SJSA1 (cell line): ENCODE data around the gene BLOC1S2. TPM values are rescaled to one million over a fixed set of nuclear protein-coding genes. Genes with fewer than 3 reads are reported as not detected.
"Not testable (repeated sequence)": the region's sequence is repeated elsewhere in the genome, so short reads cannot be mapped to it uniquely, and the experiment has no call there.

ENCODE experiments used
- DNase-seq, 2 experiments: peaks; one replicate each; pipeline ENCODE4 v3.0.0-alpha.2; 2015 to 2020; ENCODE audit warnings: low spot score in 2 of 2, low read depth in 1 of 2
- H3K27ac ChIP-seq: fragments of 250-450 bp; sonication (Bioruptor Pico); 2 replicates; pipeline ENCODE4 v1.5.1; 2020; ENCODE audit warnings: mild to moderate bottlenecking, moderate library complexity
- H3K27me3 ChIP-seq: fragments of 250-450 bp; sonication (Bioruptor Pico); replicated peaks from 2 replicates; pipeline ENCODE4 v1.5.1; 2020; ENCODE audit warnings: mild to moderate bottlenecking, moderate library complexity
- H3K36me3 ChIP-seq: fragments of 250-450 bp; sonication (Bioruptor Pico); 2 replicates; pipeline ENCODE4 v1.5.1; 2020; ENCODE audit warnings: mild to moderate bottlenecking
- H3K4me1 ChIP-seq: fragments of 250-450 bp; sonication (Bioruptor Pico); replicated peaks from 2 replicates; pipeline ENCODE4 v1.6.1; 2021; ENCODE audit warnings: mild to moderate bottlenecking
- H3K4me3 ChIP-seq: fragments of 250-450 bp; sonication (Bioruptor Pico); 2 replicates; pipeline ENCODE4 v1.5.1; 2020; ENCODE audit warnings: mild to moderate bottlenecking
- H3K9me3 ChIP-seq: fragments of 250-450 bp; sonication (Bioruptor Pico); replicated peaks from 2 replicates; pipeline ENCODE4 v1.5.1; 2020; ENCODE audit warnings: mild to moderate bottlenecking
- total RNA-seq: library from RNA; depleted of rRNA; stranded (reverse); fragments of >200 nt; shearing (Covaris generic); gene quantifications from 2 replicates; pipeline ENCODE4 v1.2.3, GENCODE V29; 2014

Gene BLOC1S2
- total RNA-seq, 1 experiment from 2014 or later: 47.7 TPM

GRCh38 chr10:100307684-100308083 is 21.2 kb upstream of the BLOC1S2 start:
- Histone ChIP-seq H3K4me1 (no peaks in the 10 kb centered on the region), H3K27ac (no peak overlapping the region), H3K9me3 (no peaks in the 10 kb centered on the region), H3K4me3 (no peak overlapping the region), H3K27me3 (peaks cover 41% of the 10 kb centered on the region), H3K36me3 (no peaks in the 10 kb centered on the region)
- no peak for DNase-seq

- Histone ChIP-seq H3K4me3 (no peak overlapping the region), H3K4me1 (no peaks in the 10 kb centered on the region), H3K27ac (no peak overlapping the region), H3K36me3 (no peaks in the 10 kb centered on the region), H3K27me3 (peaks cover 43% of the 10 kb centered on the region), H3K9me3 (no peaks in the 10 kb centered on the region)
- DNase-seq: no peak
These were observed 20.4 kb upstream of the BLOC1S2 start for GRCh38 chr10:100306861-100307260.

GRCh38 chr10:100304414-100304813 is 17.9 kb upstream of the BLOC1S2 start:
- no peaks in the 10 kb centered on the region for H3K4me1 ChIP-seq
- no peaks in the 10 kb centered on the region for H3K9me3 ChIP-seq
- peaks cover 37% of the 10 kb centered on the region for H3K27me3 ChIP-seq
- H3K36me3 ChIP-seq: no peaks in the 10 kb centered on the region
- no peak overlapping the region for H3K27ac ChIP-seq
- DNase-seq: no peak
- no peak overlapping the region for H3K4me3 ChIP-seq

GRCh38 chr10:100303724-100304319 is 17.3 kb upstream of the BLOC1S2 start:
- DNase-seq: no peak
- H3K27me3 ChIP-seq: peaks cover 33% of the 10 kb centered on the region
- H3K4me1 ChIP-seq: no peaks in the 10 kb centered on the region
- H3K27ac ChIP-seq: no peak overlapping the region
- no peaks in the 10 kb centered on the region for H3K9me3 ChIP-seq
- H3K36me3 ChIP-seq: no peaks in the 10 kb centered on the region
- no peak overlapping the region for H3K4me3 ChIP-seq

GRCh38 chr10:100301123-100301522 is 14.6 kb upstream of the BLOC1S2 start:
- not testable (repeated sequence) for H3K36me3 ChIP-seq, H3K9me3 ChIP-seq, H3K4me3 ChIP-seq, DNase-seq, H3K27ac ChIP-seq, H3K4me1 ChIP-seq
- peaks cover 30% of the 10 kb centered on the region for H3K27me3 ChIP-seq

- Histone ChIP-seq H3K36me3 (no peaks in the 10 kb centered on the region), H3K9me3 (no peaks in the 10 kb centered on the region), H3K4me3 (no peak overlapping the region), H3K27ac (no peak overlapping the region), H3K27me3 (peaks cover 22% of the 10 kb centered on the region), H3K4me1 (no peaks in the 10 kb centered on the region)
- no peak for DNase-seq
These were observed 10.8 kb upstream of the BLOC1S2 start for GRCh38 chr10:100297242-100297641.

GRCh38 chr10:100293066-100293465 is 6.6 kb upstream of the BLOC1S2 start:
- no peak overlapping the region for H3K4me3 ChIP-seq
- no peaks in the 10 kb centered on the region for H3K36me3 ChIP-seq
- H3K4me1 ChIP-seq: no peaks in the 10 kb centered on the region
- peaks cover 18% of the 10 kb centered on the region for H3K27me3 ChIP-seq
- DNase-seq: no peak
- no peak overlapping the region for H3K27ac ChIP-seq
- H3K9me3 ChIP-seq: no peaks in the 10 kb centered on the region

- not testable (repeated sequence) for H3K36me3 ChIP-seq, DNase-seq, H3K4me1 ChIP-seq, H3K4me3 ChIP-seq, H3K27ac ChIP-seq, H3K9me3 ChIP-seq
- H3K27me3 ChIP-seq: peaks cover 13% of the 10 kb centered on the region
These were observed 5.8 kb upstream of the BLOC1S2 start for GRCh38 chr10:100292300-100292699.

GRCh38 chr10:100291356-100291755 is 4.9 kb upstream of the BLOC1S2 start:
- H3K4me3 ChIP-seq: no peak overlapping the region
- peaks cover 8% of the 10 kb centered on the region for H3K4me1 ChIP-seq
- peaks cover 11% of the 10 kb centered on the region for H3K27me3 ChIP-seq
- no peaks in the 10 kb centered on the region for H3K9me3 ChIP-seq
- H3K36me3 ChIP-seq: no peaks in the 10 kb centered on the region
- no peak for DNase-seq
- no peak overlapping the region for H3K27ac ChIP-seq

GRCh38 chr10:100289641-100290040 is 3.2 kb upstream of the BLOC1S2 start:
- DNase-seq: no peak
- peaks cover 16% of the 10 kb centered on the region for H3K4me1 ChIP-seq
- no peak overlapping the region for H3K27ac ChIP-seq
- peaks cover 8% of the 10 kb centered on the region for H3K36me3 ChIP-seq
- H3K9me3 ChIP-seq: no peaks in the 10 kb centered on the region
- peaks cover 10% of the 10 kb centered on the region for H3K27me3 ChIP-seq
- no peak overlapping the region for H3K4me3 ChIP-seq

GRCh38 chr10:100288196-100288595 is 1.7 kb upstream of the BLOC1S2 start:
- peaks cover 20% of the 10 kb centered on the region for H3K36me3 ChIP-seq
- H3K27me3 ChIP-seq: peaks cover 9% of the 10 kb centered on the region
- H3K27ac ChIP-seq: no peak overlapping the region
- H3K4me1 ChIP-seq: peaks cover 16% of the 10 kb centered on the region
- H3K9me3 ChIP-seq: no peaks in the 10 kb centered on the region
- no peak overlapping the region for H3K4me3 ChIP-seq
- DNase-seq: no peak

- Histone ChIP-seq H3K4me1 (peaks cover 16% of the 10 kb centered on the region), H3K9me3 (no peaks in the 10 kb centered on the region), H3K27me3 (peaks cover 5% of the 10 kb centered on the region), H3K27ac (no peak overlapping the region), H3K4me3 (no peak overlapping the region), H3K36me3 (peaks cover 24% of the 10 kb centered on the region)
- DNase-seq: no peak
These were observed 1.3 kb upstream of the BLOC1S2 start for GRCh38 chr10:100287756-100288155.

- H3K36me3 ChIP-seq: peaks cover 42% of the 10 kb centered on the region
- H3K9me3 ChIP-seq, DNase-seq, H3K27me3 ChIP-seq: not testable (repeated sequence)
- peak overlapping the region; percentile 42; the same call in 1 of the 2 replicates for H3K27ac ChIP-seq
- peak overlapping the region; percentile 83 for H3K4me3 ChIP-seq
- peaks cover 16% of the 10 kb centered on the region for H3K4me1 ChIP-seq
These were observed 1.2 kb downstream of the BLOC1S2 start for GRCh38 chr10:100285326-100285725.

GRCh38 chr10:100282907-100283306 is 3.6 kb downstream of the BLOC1S2 start:
- no peaks in the 10 kb centered on the region for H3K27me3 ChIP-seq
- no peak for DNase-seq

GRCh38 chr10:100276971-100277370 is 9.5 kb downstream of the BLOC1S2 start:
- H3K36me3 ChIP-seq: peaks cover 48% of the 10 kb centered on the region
- H3K27ac ChIP-seq, H3K27me3 ChIP-seq, H3K9me3 ChIP-seq, H3K4me1 ChIP-seq, DNase-seq, H3K4me3 ChIP-seq: not testable (repeated sequence)

More at GRCh38 chr10:100282907-100283306, 3.6 kb downstream of the BLOC1S2 start:
- Histone ChIP-seq H3K4me3 (no peak overlapping the region), H3K27ac (no peak overlapping the region), H3K4me1 (peaks cover 16% of the 10 kb centered on the region), H3K36me3 (peaks cover 53% of the 10 kb centered on the region), H3K9me3 (no peaks in the 10 kb centered on the region)
